Central memory CD4-positive, alpha-beta T cell (primary cell): Measurements from ENCODE around the gene WSB2.

ENCODE experiments used
- DNase-seq: peaks from one replicate; pipeline ENCODE4 v3.0.0; 2022

WSB2 gene

DNA sequence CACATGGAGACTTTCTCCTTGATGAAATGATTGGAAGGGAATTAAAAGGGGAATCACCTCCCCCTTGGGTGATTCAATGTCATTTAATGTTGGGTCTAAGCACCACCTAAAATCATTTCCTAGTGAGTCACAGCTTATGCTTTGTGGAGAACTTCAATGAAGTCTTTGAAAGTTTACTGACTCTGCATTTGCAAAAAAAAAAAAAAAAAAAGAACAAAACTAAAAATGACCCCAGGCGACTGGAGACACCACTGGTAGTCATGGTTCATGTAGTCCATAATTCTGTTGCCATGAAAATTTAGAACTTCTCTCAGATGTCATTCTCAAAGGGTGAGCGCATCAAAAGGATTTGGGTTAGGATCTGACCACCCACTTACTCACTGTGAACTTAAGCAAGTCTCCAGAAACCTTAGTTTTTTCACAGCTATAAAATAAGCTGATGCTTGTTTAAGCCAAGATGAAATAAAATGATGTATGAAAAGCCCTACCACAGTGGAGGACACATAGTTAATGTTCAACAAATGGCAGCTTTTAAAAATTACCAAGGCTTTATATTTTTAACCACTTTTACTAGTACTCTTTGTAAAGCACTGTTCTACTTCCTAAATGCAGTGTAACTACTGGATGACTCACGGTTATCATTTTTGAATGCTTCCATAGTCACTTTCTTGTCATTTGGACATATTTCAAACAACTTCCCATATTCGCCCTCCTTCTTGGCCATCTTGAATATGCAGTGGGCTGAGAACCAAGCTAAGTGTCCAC, 74.1 kb downstream of the WSB2 start:
- DNase-seq = no peak

DNA sequence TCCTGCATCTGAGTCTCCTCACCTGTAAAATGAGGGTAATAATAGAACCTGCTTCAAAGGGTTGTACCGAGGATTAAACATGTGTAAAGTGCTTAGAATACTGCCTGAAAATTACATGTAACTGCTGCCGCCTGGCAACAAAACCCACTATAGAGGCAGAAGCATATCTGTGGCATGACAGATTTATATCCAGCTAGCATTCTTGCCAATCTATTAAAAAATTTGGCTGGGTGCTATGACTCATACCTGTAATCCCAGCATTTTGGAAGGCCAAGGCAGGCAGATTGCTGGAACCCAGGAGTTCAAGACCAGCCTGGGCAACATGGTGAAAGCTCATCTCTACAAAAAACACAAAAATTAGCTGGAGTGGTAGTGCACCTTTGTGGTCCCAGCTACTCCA, 75.8 kb downstream of the WSB2 start:
- no peak for DNase-seq
